ENCODE data around the gene S100A14. TPM values are rescaled to one million over a fixed set of nuclear protein-coding genes. Genes with fewer than 3 reads are reported as not detected.

The S100A14 gene
- total RNA-seq, 1 donor from 2014 or later: 323 TPM

DNA sequence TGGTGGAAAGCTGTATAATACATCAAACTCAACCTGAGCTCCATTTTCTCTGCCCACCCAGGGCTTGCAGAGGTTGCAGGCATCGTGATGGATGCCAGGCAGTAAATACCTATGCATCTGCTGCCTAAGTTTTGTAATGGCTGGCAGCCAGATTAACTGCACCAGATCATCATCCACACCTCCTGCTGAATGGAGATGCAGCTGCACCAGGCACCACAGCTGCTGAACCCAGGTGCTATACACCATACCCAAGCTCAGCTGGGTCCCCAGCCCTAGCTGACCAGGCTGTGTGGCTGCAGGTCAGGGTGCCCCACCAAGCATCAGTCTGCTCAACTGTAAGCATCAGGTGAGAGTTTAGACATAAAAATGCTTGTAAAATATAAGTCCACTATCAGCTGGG is 35.6 kb upstream of the S100A14 start:
- no peak for DNase-seq (ENCODE audit: extremely low spot score in 2 of 2)
- intact Hi-C loops (cut with DNase I): no loop called here
- Histone ChIP-seq H3K27ac (no peak overlapping the region), H3K36me3 (peaks cover 0 to 1% of the 10 kb centered on the region in 2 donors), H3K4me1 (peaks cover 9% of the 10 kb centered on the region), H3K9me3 (no peaks in the 10 kb centered on the region), H3K4me3 (no peak overlapping the region), H3K27me3 (no peaks in the 10 kb centered on the region)
- TF ChIP-seq POLR2A (IDR thresholded peaks at IDR 0.05): no peak
- TF ChIP-seq, protein P1, sequence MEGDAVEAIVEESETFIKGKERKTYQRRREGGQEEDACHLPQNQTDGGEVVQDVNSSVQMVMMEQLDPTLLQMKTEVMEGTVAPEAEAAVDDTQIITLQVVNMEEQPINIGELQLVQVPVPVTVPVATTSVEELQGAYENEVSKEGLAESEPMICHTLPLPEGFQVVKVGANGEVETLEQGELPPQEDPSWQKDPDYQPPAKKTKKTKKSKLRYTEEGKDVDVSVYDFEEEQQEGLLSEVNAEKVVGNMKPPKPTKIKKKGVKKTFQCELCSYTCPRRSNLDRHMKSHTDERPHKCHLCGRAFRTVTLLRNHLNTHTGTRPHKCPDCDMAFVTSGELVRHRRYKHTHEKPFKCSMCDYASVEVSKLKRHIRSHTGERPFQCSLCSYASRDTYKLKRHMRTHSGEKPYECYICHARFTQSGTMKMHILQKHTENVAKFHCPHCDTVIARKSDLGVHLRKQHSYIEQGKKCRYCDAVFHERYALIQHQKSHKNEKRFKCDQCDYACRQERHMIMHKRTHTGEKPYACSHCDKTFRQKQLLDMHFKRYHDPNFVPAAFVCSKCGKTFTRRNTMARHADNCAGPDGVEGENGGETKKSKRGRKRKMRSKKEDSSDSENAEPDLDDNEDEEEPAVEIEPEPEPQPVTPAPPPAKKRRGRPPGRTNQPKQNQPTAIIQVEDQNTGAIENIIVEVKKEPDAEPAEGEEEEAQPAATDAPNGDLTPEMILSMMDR (IDR thresholded peaks at IDR 0.05): no peak
- no peak for TF ChIP-seq POLR2AphosphoS5 (IDR thresholded peaks at IDR 0.05; ENCODE audit: insufficient read depth in 1 of 2, low read depth in 1 of 2)

DNA sequence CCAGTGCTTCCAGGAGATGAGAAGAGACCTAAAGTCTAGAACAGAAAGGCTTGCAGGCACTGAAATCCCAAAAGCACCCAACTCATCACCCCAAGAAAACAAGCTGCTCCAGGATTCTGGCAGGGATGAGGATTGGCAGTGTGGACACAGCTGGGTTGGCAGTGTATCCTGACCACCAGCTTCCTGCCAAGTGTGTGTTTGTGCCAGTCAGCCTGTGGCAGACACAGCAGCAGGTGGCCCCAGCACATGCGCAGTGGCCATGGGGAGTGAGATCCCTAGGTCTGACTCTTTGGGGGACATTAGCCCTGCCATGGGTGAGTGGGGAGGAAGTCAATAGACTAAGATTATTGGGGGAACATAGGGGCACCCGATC is 33.7 kb upstream of the S100A14 start:
- Histone ChIP-seq H3K4me1 (peaks cover 9% of the 10 kb centered on the region), H3K27ac (no peak overlapping the region), H3K36me3 (peaks cover 0 to 20% of the 10 kb centered on the region in 2 donors), H3K9me3 (no peaks in the 10 kb centered on the region), H3K4me3 (no peak overlapping the region), H3K27me3 (no peaks in the 10 kb centered on the region)
- no peak for DNase-seq (ENCODE audit: extremely low spot score in 2 of 2)
- no peak for TF ChIP-seq POLR2AphosphoS5 (IDR thresholded peaks at IDR 0.05; ENCODE audit: insufficient read depth in 1 of 2, low read depth in 1 of 2)
- TF ChIP-seq, protein P1 (IDR thresholded peaks at IDR 0.05): no peak
- no peak for TF ChIP-seq POLR2A (IDR thresholded peaks at IDR 0.05)
- intact Hi-C loops (cut with DNase I): no loop called here

DNA sequence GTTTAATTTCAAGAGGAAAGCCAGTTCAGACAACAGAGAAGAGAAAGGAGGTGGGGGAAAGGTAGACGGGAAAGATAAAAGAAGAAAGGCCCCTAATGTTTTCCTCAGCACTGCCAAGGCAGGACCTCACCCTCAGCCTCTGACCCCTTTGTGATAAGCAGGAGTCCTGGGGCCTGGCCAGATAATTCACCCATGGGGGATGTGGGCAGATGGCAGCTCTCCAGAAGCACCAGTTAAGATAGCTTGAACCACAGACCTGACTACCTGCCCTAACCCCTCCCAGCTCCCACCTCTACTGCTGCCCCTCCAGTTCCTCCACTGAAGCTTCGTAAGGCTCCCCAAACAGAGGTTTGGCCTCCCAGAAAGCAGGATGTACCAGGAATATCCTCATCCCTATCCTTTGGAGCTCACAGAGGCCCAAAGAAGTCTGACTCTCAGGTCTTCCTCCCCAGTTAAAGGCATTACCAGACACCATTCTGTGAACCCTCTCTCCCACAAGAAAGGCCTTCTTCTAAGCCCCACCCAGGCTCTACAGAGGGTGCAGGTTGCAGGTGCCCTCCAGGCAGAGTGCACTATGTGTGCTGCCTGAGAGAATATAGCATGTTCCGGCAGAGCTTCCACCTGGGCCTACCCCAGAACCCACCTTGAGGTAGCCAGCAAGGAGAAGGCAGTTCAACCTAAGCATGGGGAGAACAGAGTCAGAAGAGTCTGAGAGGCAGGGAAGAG is 33.2 kb upstream of the S100A14 start:
- Histone ChIP-seq H3K27ac (no peak overlapping the region), H3K9me3 (no peaks in the 10 kb centered on the region), H3K27me3 (no peaks in the 10 kb centered on the region), H3K4me1 (peaks cover 9% of the 10 kb centered on the region), H3K4me3 (no peak overlapping the region), H3K36me3 (peaks cover 0 to 26% of the 10 kb centered on the region in 2 donors)
- no peak for TF ChIP-seq POLR2A (IDR thresholded peaks at IDR 0.05)
- TF ChIP-seq, protein P1 (IDR thresholded peaks at IDR 0.05): no peak
- no peak for TF ChIP-seq POLR2AphosphoS5 (IDR thresholded peaks at IDR 0.05; ENCODE audit: insufficient read depth in 1 of 2, low read depth in 1 of 2)
- no peak for DNase-seq (ENCODE audit: extremely low spot score in 2 of 2)
- intact Hi-C loops (cut with DNase I): no loop called here

DNA sequence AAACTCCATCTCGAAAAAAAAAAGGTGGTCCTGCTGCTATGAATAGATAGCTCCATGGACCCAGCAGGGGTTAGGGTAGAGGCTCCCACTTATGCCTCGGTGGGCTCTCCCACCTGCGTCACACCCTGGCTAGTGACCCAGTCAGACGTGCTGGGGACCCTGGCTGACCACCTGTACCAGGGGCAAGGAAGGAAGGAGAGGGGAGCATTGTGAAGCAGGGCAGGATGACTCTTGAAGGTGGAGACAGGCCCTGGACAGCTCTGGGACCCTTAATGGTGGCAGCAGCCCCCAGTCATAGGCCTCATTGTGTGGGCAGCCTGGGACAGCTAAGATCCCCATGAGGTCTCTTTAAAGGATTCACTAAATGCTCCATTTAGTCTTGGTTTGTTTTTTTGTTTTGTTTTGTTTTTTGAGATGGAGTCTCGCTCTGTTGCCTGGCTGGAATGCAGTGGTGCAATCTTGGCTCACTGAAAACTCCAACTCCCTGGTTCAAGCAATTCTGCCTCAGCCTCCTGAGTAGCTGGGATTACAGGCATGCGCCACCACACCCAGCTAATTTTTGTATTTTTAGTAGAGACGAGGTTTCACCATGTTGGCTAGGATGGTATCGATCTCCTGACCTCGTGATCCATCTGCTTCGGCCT is 32.0 kb upstream of the S100A14 start:
- H3K4me3 ChIP-seq: no peak overlapping the region
- no peaks in the 10 kb centered on the region for H3K9me3 ChIP-seq
- intact Hi-C loops (cut with DNase I): no loop called here
- peaks cover 0 to 37% of the 10 kb centered on the region in 2 donors for H3K36me3 ChIP-seq
- H3K4me1 ChIP-seq: peaks cover 13% of the 10 kb centered on the region
- no peak for DNase-seq (ENCODE audit: extremely low spot score in 2 of 2)
- no peak overlapping the region for H3K27ac ChIP-seq
- H3K27me3 ChIP-seq: no peaks in the 10 kb centered on the region
- TF ChIP-seq POLR2AphosphoS5 (IDR thresholded peaks at IDR 0.05; ENCODE audit: insufficient read depth in 1 of 2, low read depth in 1 of 2) (no peak), POLR2A (IDR thresholded peaks at IDR 0.05) (no peak)

DNA sequence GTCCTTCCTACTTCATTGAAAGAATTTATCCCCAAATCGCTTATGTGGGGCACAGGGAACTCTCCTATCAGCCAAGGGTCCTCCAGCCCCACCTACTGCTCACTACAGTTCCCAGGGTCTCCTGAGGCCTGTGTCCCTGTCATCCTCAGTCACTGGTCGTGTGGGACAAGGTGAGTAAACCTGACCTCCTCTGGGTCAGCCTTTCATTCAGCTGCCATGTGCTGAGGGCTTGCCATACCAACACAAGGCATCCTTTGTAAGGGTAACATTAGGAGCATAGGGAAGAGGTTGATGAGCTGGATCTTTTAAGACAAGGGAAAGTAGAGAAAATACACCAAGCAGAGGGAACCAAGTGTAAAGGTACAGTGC is 31.2 kb upstream of the S100A14 start:
- intact Hi-C loops (cut with DNase I): no loop called here
- Histone ChIP-seq H3K36me3 (peaks cover 0 to 45% of the 10 kb centered on the region in 2 donors), H3K9me3 (no peaks in the 10 kb centered on the region), H3K27me3 (no peaks in the 10 kb centered on the region), H3K4me3 (no peak overlapping the region), H3K27ac (no peak overlapping the region), H3K4me1 (peaks cover 12% of the 10 kb centered on the region)
- TF ChIP-seq, protein P1 (IDR thresholded peaks at IDR 0.05): no peak
- TF ChIP-seq POLR2AphosphoS5 (IDR thresholded peaks at IDR 0.05; ENCODE audit: insufficient read depth in 1 of 2, low read depth in 1 of 2): no peak
- TF ChIP-seq POLR2A (IDR thresholded peaks at IDR 0.05): no peak
- DNase-seq (ENCODE audit: extremely low spot score in 2 of 2): no peak

Data from vagina (tissue), 2 donors.